ENCODE data around the gene ROR1.
A peak's percentile ranks its signal among the peaks of the same experiment; 100 is the strongest.

ROR1 gene

GRCh38 chr1:63746129-63746864 is 27.5 kb upstream of the ROR1 start:
- H3K4me3 ChIP-seq (ENCODE audit: control insufficient read depth, low read depth, low read length): no peak overlapping the region
- peak; percentile 87 for DNase-seq (ENCODE audit: low read depth)
- no peak for TF ChIP-seq CTCF (conservative IDR thresholded peaks at IDR 0.05; ENCODE audit: control insufficient read depth, insufficient read depth, low read depth, low read length)

GRCh38 chr1:63747445-63747844 is 26.4 kb upstream of the ROR1 start:
- no peak for DNase-seq (ENCODE audit: low read depth)
- H3K4me3 ChIP-seq (ENCODE audit: control insufficient read depth, low read depth, low read length): no peak overlapping the region
- no peak for TF ChIP-seq CTCF (conservative IDR thresholded peaks at IDR 0.05; ENCODE audit: control insufficient read depth, insufficient read depth, low read depth, low read length)

GRCh38 chr1:63748046-63748580 is 25.7 kb upstream of the ROR1 start:
- no peak for TF ChIP-seq CTCF (conservative IDR thresholded peaks at IDR 0.05; ENCODE audit: control insufficient read depth, insufficient read depth, low read depth, low read length)
- no peak for DNase-seq (ENCODE audit: low read depth)
- no peak overlapping the region for H3K4me3 ChIP-seq (ENCODE audit: control insufficient read depth, low read depth, low read length)

GRCh38 chr1:63748641-63749040 is 25.2 kb upstream of the ROR1 start:
- no peak for TF ChIP-seq CTCF (conservative IDR thresholded peaks at IDR 0.05; ENCODE audit: control insufficient read depth, insufficient read depth, low read depth, low read length)
- H3K4me3 ChIP-seq (ENCODE audit: control insufficient read depth, low read depth, low read length): no peak overlapping the region
- no peak for DNase-seq (ENCODE audit: low read depth)

GRCh38 chr1:63750721-63751120 is 23.1 kb upstream of the ROR1 start:
- H3K4me3 ChIP-seq (ENCODE audit: control insufficient read depth, low read depth, low read length): no peak overlapping the region
- no peak for TF ChIP-seq CTCF (conservative IDR thresholded peaks at IDR 0.05; ENCODE audit: control insufficient read depth, insufficient read depth, low read depth, low read length)
- no peak for DNase-seq (ENCODE audit: low read depth)

DNA sequence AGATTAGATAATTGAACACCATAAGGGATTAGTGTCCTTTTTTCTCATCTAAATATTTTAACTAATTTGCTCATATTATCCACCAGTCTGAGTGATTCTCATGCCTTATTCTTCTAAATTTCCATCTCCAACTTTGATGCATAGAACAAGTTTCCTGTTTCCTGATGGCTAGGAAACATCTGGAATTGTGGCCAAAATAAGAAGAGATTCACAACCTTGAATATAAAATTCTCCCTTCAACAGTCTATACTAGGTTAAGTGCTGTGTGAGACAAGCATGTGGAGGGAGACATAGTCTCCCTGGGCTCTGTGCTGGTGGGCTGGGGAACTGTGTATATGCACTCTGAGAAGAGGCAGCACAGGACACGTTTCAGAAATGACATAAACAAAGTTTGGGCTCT is 21.6 kb upstream of the ROR1 start:
- no peak overlapping the region for H3K4me3 ChIP-seq (ENCODE audit: control insufficient read depth, low read depth, low read length)
- no peak for TF ChIP-seq CTCF (conservative IDR thresholded peaks at IDR 0.05; ENCODE audit: control insufficient read depth, insufficient read depth, low read depth, low read length)
- no peak for DNase-seq (ENCODE audit: low read depth)
